Neural cell (in vitro differentiated cells): Measurements from ENCODE around the gene TEDC1.

ENCODE experiments used
- CTCF ChIP-seq: fragments of 450-650 bp; IDR thresholded peaks from 2 replicates; pipeline ENCODE4 v1.5.1; 2014; ENCODE audit warnings: antibody characterized with exemption, mild to moderate bottlenecking, moderate library complexity; ENCODE audit not compliant: poor library complexity, severe bottlenecking
- EZH2 ChIP-seq: fragments of 200-600, 300-800 bp; shearing (Covaris generic), sonication (generic); IDR thresholded peaks from 2 replicates; pipeline ENCODE4 v1.6.1; 2014; ENCODE audit warnings: antibody characterized with exemption, low read length, borderline replicate concordance, mild to moderate bottlenecking; ENCODE audit not compliant: insufficient read depth, poor library complexity, severe bottlenecking
- MXI1 ChIP-seq: fragments of 450-650 bp; conservative IDR thresholded peaks from 2 replicates; pipeline ENCODE4 v1.6.1; 2014; ENCODE audit warnings: antibody characterized with exemption, mild to moderate bottlenecking; ENCODE audit not compliant: poor library complexity, severe bottlenecking
- POLR2AphosphoS5 ChIP-seq: IDR thresholded peaks from 2 replicates; pipeline ENCODE4 v1.6.1; 2012

DNA sequence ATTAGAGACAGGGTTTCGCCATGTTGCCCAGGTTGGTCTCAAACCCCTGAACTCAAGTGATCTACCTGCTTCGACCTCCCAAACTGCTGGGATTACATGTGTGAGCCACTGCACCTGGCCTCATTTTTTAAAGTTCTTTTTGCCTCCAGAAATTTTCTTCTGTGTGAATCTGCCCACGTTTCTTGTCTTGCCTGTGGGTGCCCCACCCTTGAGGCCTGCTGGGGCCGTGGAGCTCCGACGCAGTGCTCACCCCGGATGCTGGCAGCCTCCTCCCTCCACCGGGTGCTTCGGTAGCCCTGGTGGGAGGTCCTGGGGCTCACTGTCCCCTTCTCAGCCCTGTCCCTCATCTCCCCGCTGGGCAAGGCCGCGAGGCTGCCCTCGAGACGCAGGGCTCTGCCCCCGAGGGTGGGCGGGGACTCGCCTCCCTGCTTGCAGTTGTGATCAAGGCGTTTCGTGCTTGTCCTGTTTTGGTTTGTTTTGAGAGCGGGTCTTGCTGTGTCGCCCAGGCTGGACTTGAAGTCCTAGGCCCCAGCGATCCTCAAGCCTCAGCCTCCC, 35.9 kb upstream of the TEDC1 start:
- no peak for TF ChIP-seq CTCF
- TF ChIP-seq EZH2, result no peak
- no peak for TF ChIP-seq MXI1
- no peak for TF ChIP-seq POLR2AphosphoS5
